ENCODE measurements around the gene B4GALT3.

- TF ChIP-seq, protein P1, sequence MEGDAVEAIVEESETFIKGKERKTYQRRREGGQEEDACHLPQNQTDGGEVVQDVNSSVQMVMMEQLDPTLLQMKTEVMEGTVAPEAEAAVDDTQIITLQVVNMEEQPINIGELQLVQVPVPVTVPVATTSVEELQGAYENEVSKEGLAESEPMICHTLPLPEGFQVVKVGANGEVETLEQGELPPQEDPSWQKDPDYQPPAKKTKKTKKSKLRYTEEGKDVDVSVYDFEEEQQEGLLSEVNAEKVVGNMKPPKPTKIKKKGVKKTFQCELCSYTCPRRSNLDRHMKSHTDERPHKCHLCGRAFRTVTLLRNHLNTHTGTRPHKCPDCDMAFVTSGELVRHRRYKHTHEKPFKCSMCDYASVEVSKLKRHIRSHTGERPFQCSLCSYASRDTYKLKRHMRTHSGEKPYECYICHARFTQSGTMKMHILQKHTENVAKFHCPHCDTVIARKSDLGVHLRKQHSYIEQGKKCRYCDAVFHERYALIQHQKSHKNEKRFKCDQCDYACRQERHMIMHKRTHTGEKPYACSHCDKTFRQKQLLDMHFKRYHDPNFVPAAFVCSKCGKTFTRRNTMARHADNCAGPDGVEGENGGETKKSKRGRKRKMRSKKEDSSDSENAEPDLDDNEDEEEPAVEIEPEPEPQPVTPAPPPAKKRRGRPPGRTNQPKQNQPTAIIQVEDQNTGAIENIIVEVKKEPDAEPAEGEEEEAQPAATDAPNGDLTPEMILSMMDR (conservative IDR thresholded peaks at IDR 0.05; ENCODE audit: low read depth, low read length): no peak
- TF ChIP-seq MXI1 (IDR thresholded peaks at IDR 0.05; ENCODE audit: borderline replicate concordance, low read depth, low read length) (no peak), POLR2A (IDR thresholded peaks at IDR 0.05; ENCODE audit: low read depth, low read length) (no peak), MAZ (IDR thresholded peaks at IDR 0.05; ENCODE audit: borderline replicate concordance, low read depth, low read length) (no peak), MAFK (IDR thresholded peaks at IDR 0.05; ENCODE audit: low read depth, low read length) (no peak), RFX5 (IDR thresholded peaks at IDR 0.05; ENCODE audit: low read depth, low read length) (no peak), USF2 (IDR thresholded peaks at IDR 0.05; ENCODE audit: low read depth, low read length) (no peak), RCOR1 (IDR thresholded peaks at IDR 0.05; ENCODE audit: insufficient replicate concordance, low read length) (no peak), SMC3 (IDR thresholded peaks at IDR 0.05; ENCODE audit: low read depth, low read length) (no peak), CEBPB (IDR thresholded peaks at IDR 0.05; ENCODE audit: low read depth, low read length) (no peak), RAD21 (IDR thresholded peaks at IDR 0.05; ENCODE audit: low read length) (no peak), FOS (IDR thresholded peaks at IDR 0.05; ENCODE audit: low read depth, low read length) (no peak)
- TF ChIP-seq, protein P2, sequence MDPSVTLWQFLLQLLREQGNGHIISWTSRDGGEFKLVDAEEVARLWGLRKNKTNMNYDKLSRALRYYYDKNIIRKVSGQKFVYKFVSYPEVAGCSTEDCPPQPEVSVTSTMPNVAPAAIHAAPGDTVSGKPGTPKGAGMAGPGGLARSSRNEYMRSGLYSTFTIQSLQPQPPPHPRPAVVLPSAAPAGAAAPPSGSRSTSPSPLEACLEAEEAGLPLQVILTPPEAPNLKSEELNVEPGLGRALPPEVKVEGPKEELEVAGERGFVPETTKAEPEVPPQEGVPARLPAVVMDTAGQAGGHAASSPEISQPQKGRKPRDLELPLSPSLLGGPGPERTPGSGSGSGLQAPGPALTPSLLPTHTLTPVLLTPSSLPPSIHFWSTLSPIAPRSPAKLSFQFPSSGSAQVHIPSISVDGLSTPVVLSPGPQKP (IDR thresholded peaks at IDR 0.05; ENCODE audit: borderline replicate concordance, low read depth, low read length): no peak
Measured at GRCh38 chr1:161122967-161123366, 54.3 kb downstream of the B4GALT3 start.

Data from IMR-90 (cell line).